GM12865 (cell line): ENCODE data around the gene SCAF1.

ENCODE experiments used
- DNase-seq: peaks from one replicate; pipeline ENCODE4 v3.0.0; 2010; ENCODE audit warnings: low read depth
- H3K4me3 ChIP-seq: 2 replicates; pipeline ENCODE4 v1.5.1; 2011; ENCODE audit warnings: mild to moderate bottlenecking, low read depth, low read length, control low read depth
- TF ChIP-seq, protein P1 (sequence below): IDR thresholded peaks from 2 replicates; pipeline ENCODE4 v1.5.1; 2011; ENCODE audit warnings: low read length, control low read depth, low read depth, inconsistent platforms; ENCODE audit not compliant: insufficient read depth; ENCODE audit errors: missing control alignments

The SCAF1 gene

GRCh38 chr19:49687566-49688316, 45.7 kb downstream of the SCAF1 start:
- TF ChIP-seq, protein P1, sequence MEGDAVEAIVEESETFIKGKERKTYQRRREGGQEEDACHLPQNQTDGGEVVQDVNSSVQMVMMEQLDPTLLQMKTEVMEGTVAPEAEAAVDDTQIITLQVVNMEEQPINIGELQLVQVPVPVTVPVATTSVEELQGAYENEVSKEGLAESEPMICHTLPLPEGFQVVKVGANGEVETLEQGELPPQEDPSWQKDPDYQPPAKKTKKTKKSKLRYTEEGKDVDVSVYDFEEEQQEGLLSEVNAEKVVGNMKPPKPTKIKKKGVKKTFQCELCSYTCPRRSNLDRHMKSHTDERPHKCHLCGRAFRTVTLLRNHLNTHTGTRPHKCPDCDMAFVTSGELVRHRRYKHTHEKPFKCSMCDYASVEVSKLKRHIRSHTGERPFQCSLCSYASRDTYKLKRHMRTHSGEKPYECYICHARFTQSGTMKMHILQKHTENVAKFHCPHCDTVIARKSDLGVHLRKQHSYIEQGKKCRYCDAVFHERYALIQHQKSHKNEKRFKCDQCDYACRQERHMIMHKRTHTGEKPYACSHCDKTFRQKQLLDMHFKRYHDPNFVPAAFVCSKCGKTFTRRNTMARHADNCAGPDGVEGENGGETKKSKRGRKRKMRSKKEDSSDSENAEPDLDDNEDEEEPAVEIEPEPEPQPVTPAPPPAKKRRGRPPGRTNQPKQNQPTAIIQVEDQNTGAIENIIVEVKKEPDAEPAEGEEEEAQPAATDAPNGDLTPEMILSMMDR: no peak
- no peak overlapping the region for H3K4me3 ChIP-seq
- no peak for DNase-seq

DNA sequence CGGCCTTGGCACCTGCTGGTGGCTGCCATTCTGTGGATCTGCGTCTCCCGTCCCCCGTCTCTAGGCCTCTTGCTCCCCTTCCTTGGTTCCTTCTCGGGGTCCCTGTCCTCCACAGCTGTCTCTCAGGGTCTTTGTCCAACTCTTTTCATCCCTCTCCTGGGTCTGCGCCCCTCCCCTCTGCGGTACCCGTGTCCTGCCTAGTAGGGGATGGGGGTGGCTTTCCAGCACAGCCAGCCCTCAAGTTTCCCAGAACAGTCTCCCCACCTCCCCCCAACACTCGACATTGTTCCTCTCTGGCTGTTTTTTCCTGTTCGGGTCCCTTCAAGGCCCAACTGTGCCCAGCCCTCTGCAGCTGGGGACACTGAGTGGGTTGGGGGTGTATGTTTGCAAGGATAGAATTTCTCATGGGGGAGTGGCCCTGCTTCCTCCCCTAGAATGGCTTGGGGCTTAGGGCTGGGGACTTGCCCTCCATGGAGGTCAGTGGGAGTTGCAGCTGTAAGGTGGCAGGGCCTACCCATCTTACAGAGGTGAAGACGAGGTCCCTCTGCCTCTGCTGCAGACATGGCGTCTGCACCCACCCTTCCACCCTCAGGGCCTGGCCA, 46.6 kb downstream of the SCAF1 start:
- TF ChIP-seq, protein P1: no peak
- H3K4me3 ChIP-seq: no peak overlapping the region
- peak; percentile 22 for DNase-seq

DNA sequence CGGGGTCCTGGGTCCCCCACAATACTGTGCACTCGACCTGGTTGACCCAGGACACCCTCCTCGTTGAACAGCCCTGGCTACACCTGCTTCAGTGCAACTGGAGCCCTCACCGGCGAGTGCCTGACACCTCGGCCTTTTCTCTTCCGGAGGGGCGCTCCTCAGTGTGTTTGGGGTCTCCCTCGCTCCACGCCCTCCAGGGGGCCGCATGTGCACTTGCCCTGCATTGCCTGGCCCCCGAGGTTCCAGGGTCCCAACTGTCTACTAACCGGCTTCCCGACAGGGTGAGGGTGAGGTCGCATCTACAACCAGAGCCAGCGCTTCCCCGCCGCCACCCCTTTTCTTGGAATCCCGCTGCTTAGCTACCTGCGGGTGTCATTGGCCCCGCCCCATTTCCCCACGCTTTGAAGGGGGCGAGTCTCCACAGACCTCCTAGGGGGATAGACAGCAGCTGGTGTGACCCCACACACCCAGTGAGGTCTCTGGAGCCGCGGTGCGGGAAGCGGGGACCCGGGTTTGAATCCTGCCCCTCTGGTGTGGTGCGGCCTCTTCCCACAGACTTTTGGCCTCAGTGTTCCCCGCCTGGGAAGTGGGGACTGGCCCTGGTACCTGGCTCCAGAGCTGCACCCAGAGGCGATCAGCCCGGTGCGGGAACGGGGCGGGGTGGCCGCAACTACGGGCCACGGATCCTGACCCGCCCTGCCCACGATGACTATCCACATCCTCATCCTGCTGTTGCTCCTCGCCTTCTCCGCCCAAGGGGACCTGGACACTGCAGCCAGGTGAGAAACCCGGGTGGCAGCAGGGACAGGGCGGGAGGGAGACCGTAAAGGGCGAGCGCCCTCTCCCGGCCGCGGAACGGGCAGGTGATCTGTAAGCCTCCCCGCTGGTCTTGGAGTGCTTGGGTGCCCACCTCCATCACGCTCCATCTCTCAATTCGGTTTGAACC, 47.4 kb downstream of the SCAF1 start, which contains the start of gene ADM5:
TSS of gene ADM5 (plus strand) at position 462 of the 946 bp plus-strand sequence. CDS start at position 706, 244 bp downstream.
- TF ChIP-seq, protein P1: peak; percentile 51
- H3K4me3 ChIP-seq: no peak within 1 kb of the TSS
- DNase-seq: peak; percentile 50

DNA sequence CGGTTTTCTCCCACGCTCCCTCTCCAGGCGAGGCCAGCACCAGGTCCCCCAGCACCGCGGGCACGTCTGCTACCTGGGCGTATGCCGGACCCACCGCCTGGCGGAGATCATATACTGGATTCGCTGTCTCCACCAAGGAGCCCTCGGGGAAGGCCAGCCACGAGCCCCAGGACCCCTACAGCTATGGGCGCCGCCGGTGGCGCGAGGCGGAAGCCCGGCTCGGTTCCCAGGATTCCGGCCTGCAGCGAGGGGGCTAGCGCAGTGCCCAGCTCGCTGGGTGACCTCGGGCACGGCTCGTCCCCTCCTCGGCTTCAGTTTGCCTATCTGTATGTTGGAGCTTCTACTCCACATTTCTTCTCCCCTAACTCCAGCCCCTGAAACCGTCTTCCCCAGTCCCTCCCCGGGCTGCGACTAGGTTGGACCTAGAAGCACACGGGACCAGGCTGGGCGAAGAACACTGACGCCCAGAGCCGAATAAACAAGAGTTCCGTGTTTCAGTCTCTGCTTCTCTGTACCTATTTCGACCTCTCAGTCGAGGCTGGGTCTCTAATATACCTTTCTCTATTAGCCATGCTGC, 48.2 kb downstream of the SCAF1 start:
- H3K4me3 ChIP-seq: no peak overlapping the region
- TF ChIP-seq, protein P1: no peak
- DNase-seq: no peak

DNA sequence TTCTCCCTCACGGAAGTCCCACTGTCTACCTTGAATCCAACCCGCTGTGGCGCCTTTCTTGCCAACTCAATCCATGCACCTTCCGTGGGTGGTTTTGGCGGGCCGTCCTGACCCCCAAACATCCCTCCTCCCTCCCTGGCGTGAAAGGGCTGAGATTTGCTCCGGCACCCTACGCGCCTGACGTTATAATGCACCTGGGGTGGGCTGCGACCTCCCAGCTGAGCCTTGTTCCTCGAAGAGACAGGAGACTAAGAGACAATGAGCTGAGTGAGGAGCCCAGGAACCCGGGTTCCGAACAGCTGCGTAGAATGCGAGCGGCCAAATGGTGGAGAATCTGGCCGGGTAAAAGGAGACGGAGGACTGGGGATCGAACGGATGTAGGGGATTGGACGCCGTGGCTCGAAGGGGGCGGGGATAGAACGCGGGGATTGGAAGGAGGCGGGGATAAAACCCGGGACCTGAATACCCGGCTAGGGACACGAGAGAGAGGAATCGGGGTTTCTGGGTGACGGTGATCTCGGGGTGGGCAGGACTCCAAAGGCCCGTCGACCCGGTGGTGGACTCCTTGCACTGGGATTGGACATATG, 48.7 kb downstream of the SCAF1 start, which contains the start of gene CPT1C:
TSS of gene CPT1C (plus strand) at position 461 of the 587 bp plus-strand sequence. CDS start 1,137 bp downstream, outside the sequence.
- H3K4me3 ChIP-seq: no peak within 1 kb of the TSS
- TF ChIP-seq, protein P1: no peak
- DNase-seq: no peak

GRCh38 chr19:49691243-49692146, 49.5 kb downstream of the SCAF1 start:
- TF ChIP-seq, protein P1: no peak
- H3K4me3 ChIP-seq: no peak overlapping the region
- DNase-seq: peak; percentile 38
